B cell (primary cell): ENCODE data around the gene CPNE5. TPM values are rescaled to one million over a fixed set of nuclear protein-coding genes. Genes with fewer than 3 reads are reported as not detected.

Source experiments
- ATAC-seq: fragments of 200-7000 bp; cut with Tn5 transposase; one replicate; pipeline ENCODE4 v1.10.0; 2021; ENCODE audit warnings: low read depth, mild to moderate bottlenecking, moderate number of reproducible peaks, moderate library complexity
- CTCF ChIA-PET: fragments of 350-600 bp; sonication (Branson Sonifier 250); formaldehyde crosslinking; loops from one replicate; lab custom pipeline; 2021; ENCODE audit warnings: antibody characterized with exemption, inconsistent platforms; lab: Charles Lee
- POLR2A ChIA-PET: fragments of 350-600 bp; sonication (Branson Sonifier 250); formaldehyde crosslinking; loops from one replicate; lab custom pipeline; 2021; ENCODE audit warnings: antibody characterized with exemption; lab: Charles Lee
- DNase-seq: peaks from one replicate; pipeline ENCODE4 v3.0.0; 2013
- H2AFZ ChIP-seq: 2 replicates; pipeline ENCODE4 v1.6.1; 2012; ENCODE audit warnings: mild to moderate bottlenecking, low read depth, low read length; ENCODE audit not compliant: insufficient read depth, poor library complexity, severe bottlenecking
- H3K27ac ChIP-seq, 2 donors: 1 replicate in 1 of 2; 2 replicates in 1 of 2; pipeline ENCODE4 v1.5.1; 2012 to 2013; ENCODE audit warnings: low read length in 2 of 2, mild to moderate bottlenecking in 2 of 2, moderate library complexity in 1 of 2
- H3K27me3 ChIP-seq, 4 experiments: fragments of 200-600 bp in 1 of 4; sonication (generic) in 1 of 4; replicated peaks in 1 of 4; 1 replicate in 2 of 4; 2 replicates in 2 of 4; pipeline versions ENCODE4 v1.6.1 to v1.7.0; 2013 to 2016; ENCODE audit warnings: low read length in 3 of 4, mild to moderate bottlenecking in 2 of 4, mixed read lengths in 1 of 4, moderate library complexity in 1 of 4; ENCODE audit not compliant: insufficient read depth in 4 of 4, control insufficient read depth in 3 of 4; ENCODE audit errors: control extremely low read depth in 1 of 4
- H3K36me3 ChIP-seq, 2 experiments: replicated peaks in 1 of 2; 1 replicate in 1 of 2; 2 replicates in 1 of 2; pipeline versions ENCODE4 v1.6.1 to v1.7.1; 2013; ENCODE audit warnings: low read length in 1 of 2; ENCODE audit not compliant: insufficient read depth in 2 of 2, control insufficient read depth in 1 of 2; ENCODE audit errors: control extremely low read depth in 1 of 2, extremely low read depth in 1 of 2
- H3K4me1 ChIP-seq, 2 donors: fragments of 200-600 bp in 1 of 2; sonication (generic) in 1 of 2; 1 replicate in 1 of 2; 2 replicates in 1 of 2; pipeline versions ENCODE4 v1.5.1 to v1.6.1; 2013 to 2017; ENCODE audit warnings: low read length in 2 of 2; ENCODE audit not compliant: control insufficient read depth in 2 of 2, insufficient read depth in 2 of 2
- H3K4me2 ChIP-seq: replicated peaks from 2 replicates; pipeline ENCODE3; 2012; ENCODE audit warnings: mild to moderate bottlenecking, low read depth, low read length; ENCODE audit not compliant: poor library complexity, severe bottlenecking
- H3K4me3 ChIP-seq, 5 experiments: fragments of 200-600 bp in 1 of 5; sonication (generic) in 1 of 5; 1 replicate in 3 of 5; 2 replicates in 2 of 5; pipeline versions ENCODE4 v1.5.1 to v1.7.0; 2011 to 2016; ENCODE audit warnings: low read length in 4 of 5, mild to moderate bottlenecking in 4 of 5, low read depth in 2 of 5, control low read depth in 1 of 5, moderate library complexity in 1 of 5; ENCODE audit not compliant: insufficient read depth in 1 of 5; ENCODE audit errors: control extremely low read depth in 1 of 5, extremely low read depth in 1 of 5
- H3K79me2 ChIP-seq: fragments of 200-600 bp; sonication (generic); one replicate; pipeline ENCODE4 v1.6.0; 2016; ENCODE audit warnings: low read length; ENCODE audit not compliant: control insufficient read depth, insufficient read depth
- H3K9ac ChIP-seq: fragments of 200-600 bp; sonication (generic); 2 replicates; pipeline ENCODE4 v1.6.1; 2017; ENCODE audit warnings: mild to moderate bottlenecking, low read length, moderate library complexity
- H3K9me3 ChIP-seq, 3 donors: one replicate each; pipeline versions ENCODE4 v1.6.1 to v1.7.1; 2013; ENCODE audit warnings: low read length in 2 of 3; ENCODE audit not compliant: control insufficient read depth in 2 of 3, insufficient read depth in 1 of 3; ENCODE audit errors: control extremely low read depth in 1 of 3
- H4K20me1 ChIP-seq: 2 replicates; pipeline ENCODE4 v1.6.0; 2012; ENCODE audit warnings: mild to moderate bottlenecking, low read length; ENCODE audit not compliant: insufficient read depth, control insufficient read depth, poor library complexity, severe bottlenecking
- H3K27ac Mint-ChIP-seq: one replicate; pipeline ENCODE4 v1.8.0; 2021; ENCODE audit warnings: mixed read lengths
- H3K27me3 Mint-ChIP-seq: one replicate; pipeline ENCODE4 v1.8.0; 2021; ENCODE audit warnings: mixed read lengths
- H3K4me1 Mint-ChIP-seq: one replicate; pipeline ENCODE4 v1.8.0; 2021; ENCODE audit warnings: mixed read lengths
- H3K4me3 Mint-ChIP-seq: one replicate; pipeline ENCODE4 v1.8.0; 2021; ENCODE audit warnings: mixed read lengths
- H3K9me3 Mint-ChIP-seq: one replicate; pipeline ENCODE4 v1.8.0; 2022; ENCODE audit warnings: mixed read lengths; ENCODE audit not compliant: insufficient read depth
- EZH2 ChIP-seq: IDR thresholded peaks from 2 replicates; pipeline ENCODE4 v1.6.1; 2012; ENCODE audit warnings: borderline replicate concordance, low read depth, mild to moderate bottlenecking, moderate library complexity, low read length; ENCODE audit not compliant: insufficient read depth, poor library complexity, severe bottlenecking
- WGBS: methylation state at CpG from one replicate; pipeline ENCODE4 v1.1.5; 2013; ENCODE audit warnings: missing lambda C conversion rate; ENCODE audit not compliant: insufficient coverage; 5-methylcytosine and 5-hydroxymethylcytosine counted together
- intact Hi-C: fragments of 100-400 bp; cut with micrococcal nuclease; formaldehyde crosslinking; loops from one replicate; pipeline ENCODE4 v1.10.0; 2022
- polyA plus RNA-seq: library from polyadenylated mRNA; depleted of rRNA; stranded (reverse); fragments of >200 nt; gene quantifications from 2 replicates; pipeline ENCODE4 v1.2.3, GENCODE V29; 2012
- total RNA-seq, 2 donors: library from RNA; stranded (reverse); fragments of 120-200 nt in 1 of 2; gene quantifications; 1 replicate in 1 of 2; 2 replicates in 1 of 2; pipeline versions ENCODE4 v1.2.3 to v1.2.4, GENCODE V29; 2013 to 2022
- TF ChIP-seq, protein P1 (sequence below): fragments of 200-600 bp; IDR thresholded peaks from one replicate; pipeline ENCODE4 v1.8.0; 2022; ENCODE audit warnings: antibody characterized with exemption, mild to moderate bottlenecking

The CPNE5 gene
- total and polyA plus RNA-seq, 2 donors (not counting 1 experiment from before 2014, with no cell fraction given), result 49.8 to 357 TPM

DNA sequence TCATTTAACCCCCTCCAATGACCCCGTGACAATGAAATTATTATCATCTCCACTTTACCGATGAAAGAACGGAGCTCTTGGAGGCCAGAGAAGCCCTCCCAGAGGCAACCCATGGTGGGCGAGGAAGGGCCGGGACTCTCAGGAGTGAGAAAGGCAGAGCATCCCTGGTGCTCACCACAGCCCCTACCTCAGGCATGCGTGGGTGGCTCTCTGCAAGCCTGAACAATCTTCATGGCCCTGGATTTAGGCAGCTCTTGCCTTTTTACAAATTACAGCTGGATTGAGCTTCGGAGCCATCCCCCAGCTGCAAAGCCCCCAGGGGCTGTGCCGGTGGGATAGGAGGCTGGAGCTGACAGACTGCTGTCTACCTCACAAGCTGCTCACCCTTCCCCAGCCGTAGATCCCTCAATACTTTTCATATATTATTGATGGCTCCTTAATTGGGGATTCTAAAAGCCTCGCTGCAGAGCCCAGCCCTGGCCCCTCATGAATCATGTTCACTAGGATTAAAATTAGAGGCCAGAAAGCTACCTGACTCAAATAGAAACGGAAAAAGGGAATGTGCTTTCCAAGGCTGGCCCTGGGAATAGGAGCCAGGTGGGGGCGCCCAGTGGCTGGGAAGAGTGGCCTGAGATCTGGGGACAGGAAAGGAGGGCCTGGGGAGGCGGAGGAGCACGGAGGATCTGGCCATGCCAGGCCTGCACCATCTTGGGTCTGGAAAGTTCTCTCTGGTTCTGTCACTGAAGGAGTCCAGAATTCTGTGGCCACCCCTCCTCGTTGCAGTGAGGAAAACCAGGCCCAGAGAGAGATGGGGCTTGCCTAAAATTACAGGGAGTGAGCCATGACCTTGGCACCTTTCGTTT is 29.1 kb downstream of the CPNE5 start:
- H3K36me3 ChIP-seq, result no peaks in the 10 kb centered on the region
- H3K9ac ChIP-seq, result no peak overlapping the region
- POLR2A ChIA-PET, result no interaction called here
- H3K27me3 Mint-ChIP-seq, result peaks cover 6% of the 10 kb centered on the region
- intact Hi-C loops, result no loop called here
- no peaks in the 10 kb centered on the region for H3K9me3 ChIP-seq
- no peak overlapping the region for H2AFZ ChIP-seq
- H3K4me1 ChIP-seq, result no peaks in the 10 kb centered on the region
- H3K27ac Mint-ChIP-seq, result no peak overlapping the region
- WGBS, result 92% methylated on average over 13 of the region's 16 CpGs
- H4K20me1 ChIP-seq, result no peaks in the 10 kb centered on the region
- no peak overlapping the region for H3K4me3 Mint-ChIP-seq
- H3K4me3 ChIP-seq, result no peak overlapping the region
- H3K27ac ChIP-seq, result no peak overlapping the region
- TF ChIP-seq, protein P1, sequence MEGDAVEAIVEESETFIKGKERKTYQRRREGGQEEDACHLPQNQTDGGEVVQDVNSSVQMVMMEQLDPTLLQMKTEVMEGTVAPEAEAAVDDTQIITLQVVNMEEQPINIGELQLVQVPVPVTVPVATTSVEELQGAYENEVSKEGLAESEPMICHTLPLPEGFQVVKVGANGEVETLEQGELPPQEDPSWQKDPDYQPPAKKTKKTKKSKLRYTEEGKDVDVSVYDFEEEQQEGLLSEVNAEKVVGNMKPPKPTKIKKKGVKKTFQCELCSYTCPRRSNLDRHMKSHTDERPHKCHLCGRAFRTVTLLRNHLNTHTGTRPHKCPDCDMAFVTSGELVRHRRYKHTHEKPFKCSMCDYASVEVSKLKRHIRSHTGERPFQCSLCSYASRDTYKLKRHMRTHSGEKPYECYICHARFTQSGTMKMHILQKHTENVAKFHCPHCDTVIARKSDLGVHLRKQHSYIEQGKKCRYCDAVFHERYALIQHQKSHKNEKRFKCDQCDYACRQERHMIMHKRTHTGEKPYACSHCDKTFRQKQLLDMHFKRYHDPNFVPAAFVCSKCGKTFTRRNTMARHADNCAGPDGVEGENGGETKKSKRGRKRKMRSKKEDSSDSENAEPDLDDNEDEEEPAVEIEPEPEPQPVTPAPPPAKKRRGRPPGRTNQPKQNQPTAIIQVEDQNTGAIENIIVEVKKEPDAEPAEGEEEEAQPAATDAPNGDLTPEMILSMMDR, result no peak
- TF ChIP-seq EZH2, result no peak
- DNase-seq (no peak), ATAC-seq (no peak)
- H3K27me3 ChIP-seq, result peaks cover 0 to 2% (median under 1%) of the 10 kb centered on the region in 4 experiments
- CTCF ChIA-PET, result no interaction called here
- H3K4me1 Mint-ChIP-seq, result no peaks in the 10 kb centered on the region
- H3K79me2 ChIP-seq, result no peaks in the 10 kb centered on the region
- no peaks in the 10 kb centered on the region for H3K9me3 Mint-ChIP-seq
- no peak overlapping the region for H3K4me2 ChIP-seq

DNA sequence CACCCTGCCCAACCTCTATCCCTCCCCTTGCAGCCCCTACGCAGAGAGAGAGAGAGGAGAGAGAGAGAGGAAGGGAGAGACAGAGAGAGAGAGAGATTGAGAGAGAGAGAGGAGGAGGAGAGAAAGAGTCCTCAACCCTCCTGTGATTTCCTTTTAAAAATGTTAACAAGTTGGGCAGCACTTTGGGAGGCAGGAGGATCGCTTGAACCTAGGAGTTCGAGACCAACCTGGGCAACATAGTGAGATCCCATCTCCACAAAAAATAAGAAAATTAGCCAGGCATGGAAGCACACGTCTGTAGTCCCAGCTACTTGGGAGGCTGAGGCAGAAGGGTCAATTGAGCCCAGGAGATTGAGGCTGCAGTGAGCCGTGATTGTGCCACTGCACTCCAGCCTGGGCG is 30.1 kb downstream of the CPNE5 start:
- WGBS, result 80% methylated on average over 1 of the region's 6 CpGs
- no peaks in the 10 kb centered on the region for H3K4me1 Mint-ChIP-seq
- intact Hi-C loops, result no loop called here
- Histone ChIP-seq H3K79me2 (no peaks in the 10 kb centered on the region), H3K4me3 (no peak overlapping the region), H4K20me1 (no peaks in the 10 kb centered on the region), H3K9ac (no peak overlapping the region), H3K4me1 (no peaks in the 10 kb centered on the region), H3K36me3 (no peaks in the 10 kb centered on the region), H3K4me2 (no peak overlapping the region), H3K27me3 (peaks cover 0 to 2% (median under 1%) of the 10 kb centered on the region in 4 experiments), H3K9me3 (no peaks in the 10 kb centered on the region), H3K27ac (no peak overlapping the region), H2AFZ (no peak overlapping the region)
- CTCF ChIA-PET, result interaction anchor here (0.7 kb wide), 1 partner anchor 58 kb away, joined by 3 read pairs; no protein-coding TSS in a partner anchor
- peaks cover 12% of the 10 kb centered on the region for H3K27me3 Mint-ChIP-seq
- no peak for DNase-seq
- H3K9me3 Mint-ChIP-seq, result no peaks in the 10 kb centered on the region
- ATAC-seq, result no peak
- H3K4me3 Mint-ChIP-seq, result no peak overlapping the region
- H3K27ac Mint-ChIP-seq, result no peak overlapping the region
- POLR2A ChIA-PET, result no interaction called here
- TF ChIP-seq, protein P1, result no peak
- TF ChIP-seq EZH2, result no peak
